Breast epithelium (tissue), 4 donors: ENCODE results near the gene ALDH8A1. TPM values are rescaled to one million over a fixed set of nuclear protein-coding genes. Genes with fewer than 3 reads are reported as not detected.

Experiments
- DNase-seq, 2 donors: peaks; one replicate each; pipeline ENCODE4 v3.0.0-alpha.2; 2019; ENCODE audit warnings: low spot score in 2 of 2
- H3K27ac ChIP-seq, 2 donors: fragments of 200-600 bp; sonication (generic) in 1 of 2; one replicate each; pipeline ENCODE4 v1.5.1; 2016 to 2019; ENCODE audit warnings: mild to moderate bottlenecking in 1 of 2
- H3K27me3 ChIP-seq, 2 donors: fragments of 200-600 bp; sonication (generic) in 1 of 2; one replicate each; pipeline versions ENCODE4 v1.5.1 to v1.6.0; 2017 to 2019; ENCODE audit warnings: control low read depth in 1 of 2, mild to moderate bottlenecking in 1 of 2
- H3K36me3 ChIP-seq: fragments of 200-600 bp; one replicate; pipeline ENCODE4 v1.5.1; 2019
- H3K4me1 ChIP-seq, 2 donors: fragments of 200-600 bp; sonication (generic); one replicate each; pipeline ENCODE4 v1.5.1; 2016 to 2019; ENCODE audit warnings: control low read depth in 1 of 2
- H3K4me3 ChIP-seq, 3 donors: fragments of 200-600 bp; sonication (generic); 1 replicate in 2 of 3; 2 replicates in 1 of 3; pipeline ENCODE4 v1.5.1; 2016 to 2019; ENCODE audit warnings: mild to moderate bottlenecking in 3 of 3, moderate library complexity in 2 of 3
- H3K9me3 ChIP-seq, 2 donors: fragments of 200-600 bp; sonication (generic) in 1 of 2; one replicate each; pipeline ENCODE4 v1.5.1; 2016 to 2019; ENCODE audit warnings: control low read depth in 1 of 2
- POLR2A ChIP-seq: fragments of 450-650 bp; IDR thresholded peaks from one replicate; pipeline ENCODE4 v1.6.1; 2016; ENCODE audit warnings: antibody characterized with exemption, mild to moderate bottlenecking, moderate library complexity
- POLR2AphosphoS5 ChIP-seq, 3 donors: sonication (generic); formaldehyde crosslinking; IDR thresholded peaks; one replicate each; pipeline ENCODE4 v1.6.1; 2017; ENCODE audit warnings: antibody characterized with exemption in 3 of 3
- intact Hi-C: fragments of 100-400 bp; cut with DNase I; formaldehyde crosslinking; loops from one replicate; pipeline ENCODE4 v1.15.1; 2023; ENCODE audit warnings: low total_unique reads
- total RNA-seq, 3 donors: library from RNA; depleted of rRNA; stranded (reverse); fragments of >200 nt; gene quantifications; one replicate each; pipeline ENCODE4 v1.1.0, GENCODE V29; 2016
- TF ChIP-seq, protein P1 (sequence below), 3 donors: fragments of 450-650 bp; IDR thresholded peaks; one replicate each; pipeline ENCODE4 v1.5.1; 2016 to 2017; ENCODE audit warnings: antibody characterized with exemption in 3 of 3, mild to moderate bottlenecking in 3 of 3, moderate library complexity in 3 of 3

The ALDH8A1 gene
- total RNA-seq, 3 donors from 2014 or later: 0.66 to 1.5 (median 0.80) TPM

DNA sequence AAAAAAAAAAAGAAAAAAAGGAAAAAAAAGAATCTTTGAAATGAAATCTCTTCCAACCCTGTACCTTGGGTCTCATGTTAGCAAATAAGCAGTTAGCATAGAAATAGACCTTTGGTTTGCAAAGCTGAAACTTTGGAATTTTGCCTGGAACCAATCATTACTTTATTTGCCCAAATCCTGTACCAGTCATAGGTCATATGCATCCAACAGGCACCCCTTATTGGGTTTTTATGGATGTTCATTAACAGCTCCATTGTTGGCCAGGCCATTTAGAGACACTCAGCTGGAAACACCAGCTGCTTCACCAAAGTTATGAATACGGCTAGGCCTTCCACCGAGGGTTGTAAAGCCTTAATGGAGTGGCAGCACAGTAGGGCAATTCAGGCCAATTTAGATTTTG, 53.0 kb downstream of the ALDH8A1 start:
- DNase-seq: no peak
- peaks cover 0 to 3% of the 10 kb centered on the region in 2 donors for H3K9me3 ChIP-seq
- H3K4me1 ChIP-seq: no peaks in the 10 kb centered on the region
- intact Hi-C loops: no loop called here
- TF ChIP-seq, protein P1, sequence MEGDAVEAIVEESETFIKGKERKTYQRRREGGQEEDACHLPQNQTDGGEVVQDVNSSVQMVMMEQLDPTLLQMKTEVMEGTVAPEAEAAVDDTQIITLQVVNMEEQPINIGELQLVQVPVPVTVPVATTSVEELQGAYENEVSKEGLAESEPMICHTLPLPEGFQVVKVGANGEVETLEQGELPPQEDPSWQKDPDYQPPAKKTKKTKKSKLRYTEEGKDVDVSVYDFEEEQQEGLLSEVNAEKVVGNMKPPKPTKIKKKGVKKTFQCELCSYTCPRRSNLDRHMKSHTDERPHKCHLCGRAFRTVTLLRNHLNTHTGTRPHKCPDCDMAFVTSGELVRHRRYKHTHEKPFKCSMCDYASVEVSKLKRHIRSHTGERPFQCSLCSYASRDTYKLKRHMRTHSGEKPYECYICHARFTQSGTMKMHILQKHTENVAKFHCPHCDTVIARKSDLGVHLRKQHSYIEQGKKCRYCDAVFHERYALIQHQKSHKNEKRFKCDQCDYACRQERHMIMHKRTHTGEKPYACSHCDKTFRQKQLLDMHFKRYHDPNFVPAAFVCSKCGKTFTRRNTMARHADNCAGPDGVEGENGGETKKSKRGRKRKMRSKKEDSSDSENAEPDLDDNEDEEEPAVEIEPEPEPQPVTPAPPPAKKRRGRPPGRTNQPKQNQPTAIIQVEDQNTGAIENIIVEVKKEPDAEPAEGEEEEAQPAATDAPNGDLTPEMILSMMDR (IDR thresholded peaks at IDR 0.05): no peak
- TF ChIP-seq POLR2A (no peak), POLR2AphosphoS5 (IDR thresholded peaks at IDR 0.05) (no peak)
- H3K27ac ChIP-seq: no peak overlapping the region
- no peak overlapping the region for H3K4me3 ChIP-seq
- no peaks in the 10 kb centered on the region for H3K27me3 ChIP-seq
- H3K36me3 ChIP-seq: no peaks in the 10 kb centered on the region

DNA sequence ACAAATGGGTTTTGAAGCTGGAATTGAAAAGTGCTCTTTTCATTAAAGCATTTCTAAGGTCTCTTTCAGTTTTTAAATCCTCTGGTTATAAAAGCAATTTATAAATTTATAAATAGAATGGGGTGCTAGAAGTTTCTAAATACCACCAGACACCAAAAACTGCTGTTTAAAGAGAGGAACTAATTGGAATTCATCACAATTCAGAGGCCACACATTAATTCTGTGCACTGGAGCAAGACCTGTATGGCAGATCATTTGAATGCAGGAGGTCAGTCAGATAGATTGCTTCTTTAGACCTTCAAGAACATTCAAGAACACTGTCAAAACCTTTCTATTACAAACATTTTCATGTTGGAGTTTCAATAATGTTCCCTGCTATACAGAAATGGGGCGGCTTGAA, 55.1 kb downstream of the ALDH8A1 start:
- no peak overlapping the region for H3K4me3 ChIP-seq
- intact Hi-C loops: no loop called here
- no peak for DNase-seq
- no peaks in the 10 kb centered on the region for H3K4me1 ChIP-seq
- H3K27me3 ChIP-seq: no peaks in the 10 kb centered on the region
- no peaks in the 10 kb centered on the region for H3K36me3 ChIP-seq
- peaks cover 0 to 5% of the 10 kb centered on the region in 2 donors for H3K9me3 ChIP-seq
- no peak for TF ChIP-seq POLR2A
- TF ChIP-seq, protein P1 (IDR thresholded peaks at IDR 0.05): no peak
- no peak for TF ChIP-seq POLR2AphosphoS5 (IDR thresholded peaks at IDR 0.05)
- no peak overlapping the region for H3K27ac ChIP-seq

DNA sequence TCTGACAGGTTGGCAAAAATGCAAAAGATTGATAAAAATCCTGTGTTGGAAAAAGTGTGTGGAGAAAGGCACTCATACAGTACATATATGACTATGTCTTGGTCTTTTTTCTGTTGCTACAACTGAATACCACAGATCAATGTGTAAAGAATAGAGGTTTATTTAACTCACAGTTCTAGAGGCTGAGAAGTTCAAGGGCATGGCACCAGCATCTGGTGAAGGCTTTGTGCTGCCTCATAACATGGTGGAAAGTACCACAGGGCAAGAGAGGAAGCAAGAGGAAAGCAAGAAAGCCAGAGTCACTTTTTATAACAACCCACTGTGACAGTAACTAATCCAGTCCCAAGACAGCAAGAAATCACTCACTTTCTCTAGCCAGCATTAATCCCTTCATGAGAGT, 57.5 kb downstream of the ALDH8A1 start:
- Histone ChIP-seq H3K9me3 (peaks cover 0 to 5% of the 10 kb centered on the region in 2 donors), H3K4me3 (no peak overlapping the region), H3K36me3 (no peaks in the 10 kb centered on the region), H3K4me1 (no peaks in the 10 kb centered on the region), H3K27ac (no peak overlapping the region), H3K27me3 (no peaks in the 10 kb centered on the region)
- TF ChIP-seq POLR2AphosphoS5 (IDR thresholded peaks at IDR 0.05): no peak
- TF ChIP-seq, protein P1 (IDR thresholded peaks at IDR 0.05): no peak
- no peak for TF ChIP-seq POLR2A
- DNase-seq: no peak
- intact Hi-C loops: no loop called here

DNA sequence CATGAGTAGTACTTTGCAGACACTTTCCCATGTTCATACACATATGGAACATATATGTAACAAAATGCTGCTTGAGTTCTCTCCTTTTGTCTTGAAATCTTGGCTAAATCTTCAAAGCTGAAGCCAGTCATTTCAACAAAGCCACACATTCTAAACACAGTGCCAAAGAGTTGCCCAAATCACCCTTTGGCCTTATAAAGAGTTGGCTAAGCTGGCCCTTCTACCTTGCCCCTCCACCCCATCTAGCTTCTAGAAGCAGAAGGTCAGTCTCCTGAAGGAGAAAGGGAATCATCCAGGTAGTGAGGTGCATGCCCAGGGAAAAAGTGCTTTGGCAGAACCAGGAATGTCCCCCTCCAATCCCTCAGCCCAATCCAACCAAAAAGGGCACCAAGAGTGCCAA, 58.3 kb downstream of the ALDH8A1 start:
- H3K9me3 ChIP-seq: peaks cover 0 to 5% of the 10 kb centered on the region in 2 donors
- H3K4me3 ChIP-seq: no peak overlapping the region
- no peaks in the 10 kb centered on the region for H3K4me1 ChIP-seq
- no peaks in the 10 kb centered on the region for H3K27me3 ChIP-seq
- TF ChIP-seq, protein P1 (IDR thresholded peaks at IDR 0.05): no peak
- TF ChIP-seq POLR2AphosphoS5 (IDR thresholded peaks at IDR 0.05) (no peak), POLR2A (no peak)
- DNase-seq: no peak
- no peaks in the 10 kb centered on the region for H3K36me3 ChIP-seq
- H3K27ac ChIP-seq: no peak overlapping the region
- intact Hi-C loops: no loop called here

DNA sequence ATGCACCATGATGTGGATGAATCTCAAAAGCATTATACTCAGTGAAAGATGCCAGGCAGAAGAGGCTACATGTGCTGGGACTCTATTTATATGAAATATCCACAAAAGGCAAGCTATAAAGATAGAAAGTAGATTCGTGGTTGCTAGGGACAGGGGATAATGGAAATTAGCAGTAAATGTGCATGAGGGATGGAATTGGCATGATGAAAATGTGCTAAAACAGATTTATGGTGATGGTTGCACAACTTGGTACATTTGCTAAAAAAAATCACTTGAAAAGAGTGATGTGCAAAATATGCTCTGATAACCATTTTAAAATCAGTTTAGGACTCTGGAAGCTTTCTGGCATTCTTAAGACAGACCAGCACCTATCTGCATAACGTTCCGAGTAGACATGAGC, 61.6 kb downstream of the ALDH8A1 start:
- Histone ChIP-seq H3K4me3 (no peak overlapping the region), H3K4me1 (no peaks in the 10 kb centered on the region), H3K36me3 (no peaks in the 10 kb centered on the region), H3K27me3 (no peaks in the 10 kb centered on the region), H3K27ac (no peak overlapping the region), H3K9me3 (peaks cover 0 to 5% of the 10 kb centered on the region in 2 donors)
- DNase-seq: no peak
- TF ChIP-seq POLR2AphosphoS5 (IDR thresholded peaks at IDR 0.05) (no peak), POLR2A (no peak)
- TF ChIP-seq, protein P1 (IDR thresholded peaks at IDR 0.05): no peak
- intact Hi-C loops: no loop called here
